ENCODE data around the gene TMBIM6. TPM values are rescaled to one million over a fixed set of nuclear protein-coding genes. Genes with fewer than 3 reads are reported as not detected.

The TMBIM6 gene
- total and polyA plus RNA-seq, 9 of the 15 experiments (the other 6 are each of a cell fraction or from before 2014, with no cell fraction given) = 147 to 1,288 (median 352) TPM

DNA sequence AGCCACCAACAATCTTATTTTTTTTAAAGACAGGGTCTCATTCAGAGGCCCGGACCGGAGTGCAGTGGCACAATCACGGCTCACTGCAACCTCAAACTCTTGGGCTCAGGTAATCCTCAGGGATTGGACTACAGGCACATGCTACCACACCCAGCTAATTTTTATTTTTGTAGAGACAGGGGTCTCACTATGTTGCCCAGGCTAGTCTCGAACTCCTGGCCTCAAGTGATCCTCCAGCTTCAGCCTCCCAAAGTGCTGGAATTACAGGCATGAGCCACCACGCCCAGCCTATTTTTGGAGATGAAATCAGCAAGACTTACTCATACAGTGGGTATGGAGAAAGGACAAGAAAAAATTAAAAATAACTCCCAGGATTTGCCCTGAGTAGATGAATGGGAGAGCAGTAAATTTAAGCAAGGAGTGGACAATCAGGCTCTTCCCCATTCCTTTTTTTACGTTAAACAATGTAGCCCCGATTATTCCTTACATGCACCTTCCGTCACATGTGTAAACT lies 47.4 kb upstream of the TMBIM6 start (continued):
- TF ChIP-seq, protein P1, sequence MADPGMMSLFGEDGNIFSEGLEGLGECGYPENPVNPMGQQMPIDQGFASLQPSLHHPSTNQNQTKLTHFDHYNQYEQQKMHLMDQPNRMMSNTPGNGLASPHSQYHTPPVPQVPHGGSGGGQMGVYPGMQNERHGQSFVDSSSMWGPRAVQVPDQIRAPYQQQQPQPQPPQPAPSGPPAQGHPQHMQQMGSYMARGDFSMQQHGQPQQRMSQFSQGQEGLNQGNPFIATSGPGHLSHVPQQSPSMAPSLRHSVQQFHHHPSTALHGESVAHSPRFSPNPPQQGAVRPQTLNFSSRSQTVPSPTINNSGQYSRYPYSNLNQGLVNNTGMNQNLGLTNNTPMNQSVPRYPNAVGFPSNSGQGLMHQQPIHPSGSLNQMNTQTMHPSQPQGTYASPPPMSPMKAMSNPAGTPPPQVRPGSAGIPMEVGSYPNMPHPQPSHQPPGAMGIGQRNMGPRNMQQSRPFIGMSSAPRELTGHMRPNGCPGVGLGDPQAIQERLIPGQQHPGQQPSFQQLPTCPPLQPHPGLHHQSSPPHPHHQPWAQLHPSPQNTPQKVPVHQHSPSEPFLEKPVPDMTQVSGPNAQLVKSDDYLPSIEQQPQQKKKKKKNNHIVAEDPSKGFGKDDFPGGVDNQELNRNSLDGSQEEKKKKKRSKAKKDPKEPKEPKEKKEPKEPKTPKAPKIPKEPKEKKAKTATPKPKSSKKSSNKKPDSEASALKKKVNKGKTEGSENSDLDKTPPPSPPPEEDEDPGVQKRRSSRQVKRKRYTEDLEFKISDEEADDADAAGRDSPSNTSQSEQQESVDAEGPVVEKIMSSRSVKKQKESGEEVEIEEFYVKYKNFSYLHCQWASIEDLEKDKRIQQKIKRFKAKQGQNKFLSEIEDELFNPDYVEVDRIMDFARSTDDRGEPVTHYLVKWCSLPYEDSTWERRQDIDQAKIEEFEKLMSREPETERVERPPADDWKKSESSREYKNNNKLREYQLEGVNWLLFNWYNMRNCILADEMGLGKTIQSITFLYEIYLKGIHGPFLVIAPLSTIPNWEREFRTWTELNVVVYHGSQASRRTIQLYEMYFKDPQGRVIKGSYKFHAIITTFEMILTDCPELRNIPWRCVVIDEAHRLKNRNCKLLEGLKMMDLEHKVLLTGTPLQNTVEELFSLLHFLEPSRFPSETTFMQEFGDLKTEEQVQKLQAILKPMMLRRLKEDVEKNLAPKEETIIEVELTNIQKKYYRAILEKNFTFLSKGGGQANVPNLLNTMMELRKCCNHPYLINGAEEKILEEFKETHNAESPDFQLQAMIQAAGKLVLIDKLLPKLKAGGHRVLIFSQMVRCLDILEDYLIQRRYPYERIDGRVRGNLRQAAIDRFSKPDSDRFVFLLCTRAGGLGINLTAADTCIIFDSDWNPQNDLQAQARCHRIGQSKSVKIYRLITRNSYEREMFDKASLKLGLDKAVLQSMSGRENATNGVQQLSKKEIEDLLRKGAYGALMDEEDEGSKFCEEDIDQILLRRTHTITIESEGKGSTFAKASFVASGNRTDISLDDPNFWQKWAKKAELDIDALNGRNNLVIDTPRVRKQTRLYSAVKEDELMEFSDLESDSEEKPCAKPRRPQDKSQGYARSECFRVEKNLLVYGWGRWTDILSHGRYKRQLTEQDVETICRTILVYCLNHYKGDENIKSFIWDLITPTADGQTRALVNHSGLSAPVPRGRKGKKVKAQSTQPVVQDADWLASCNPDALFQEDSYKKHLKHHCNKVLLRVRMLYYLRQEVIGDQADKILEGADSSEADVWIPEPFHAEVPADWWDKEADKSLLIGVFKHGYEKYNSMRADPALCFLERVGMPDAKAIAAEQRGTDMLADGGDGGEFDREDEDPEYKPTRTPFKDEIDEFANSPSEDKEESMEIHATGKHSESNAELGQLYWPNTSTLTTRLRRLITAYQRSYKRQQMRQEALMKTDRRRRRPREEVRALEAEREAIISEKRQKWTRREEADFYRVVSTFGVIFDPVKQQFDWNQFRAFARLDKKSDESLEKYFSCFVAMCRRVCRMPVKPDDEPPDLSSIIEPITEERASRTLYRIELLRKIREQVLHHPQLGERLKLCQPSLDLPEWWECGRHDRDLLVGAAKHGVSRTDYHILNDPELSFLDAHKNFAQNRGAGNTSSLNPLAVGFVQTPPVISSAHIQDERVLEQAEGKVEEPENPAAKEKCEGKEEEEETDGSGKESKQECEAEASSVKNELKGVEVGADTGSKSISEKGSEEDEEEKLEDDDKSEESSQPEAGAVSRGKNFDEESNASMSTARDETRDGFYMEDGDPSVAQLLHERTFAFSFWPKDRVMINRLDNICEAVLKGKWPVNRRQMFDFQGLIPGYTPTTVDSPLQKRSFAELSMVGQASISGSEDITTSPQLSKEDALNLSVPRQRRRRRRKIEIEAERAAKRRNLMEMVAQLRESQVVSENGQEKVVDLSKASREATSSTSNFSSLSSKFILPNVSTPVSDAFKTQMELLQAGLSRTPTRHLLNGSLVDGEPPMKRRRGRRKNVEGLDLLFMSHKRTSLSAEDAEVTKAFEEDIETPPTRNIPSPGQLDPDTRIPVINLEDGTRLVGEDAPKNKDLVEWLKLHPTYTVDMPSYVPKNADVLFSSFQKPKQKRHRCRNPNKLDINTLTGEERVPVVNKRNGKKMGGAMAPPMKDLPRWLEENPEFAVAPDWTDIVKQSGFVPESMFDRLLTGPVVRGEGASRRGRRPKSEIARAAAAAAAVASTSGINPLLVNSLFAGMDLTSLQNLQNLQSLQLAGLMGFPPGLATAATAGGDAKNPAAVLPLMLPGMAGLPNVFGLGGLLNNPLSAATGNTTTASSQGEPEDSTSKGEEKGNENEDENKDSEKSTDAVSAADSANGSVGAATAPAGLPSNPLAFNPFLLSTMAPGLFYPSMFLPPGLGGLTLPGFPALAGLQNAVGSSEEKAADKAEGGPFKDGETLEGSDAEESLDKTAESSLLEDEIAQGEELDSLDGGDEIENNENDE (IDR thresholded peaks at IDR 0.05; ENCODE audit: low read depth, low read length) = no peak
- TF ChIP-seq MEF2A (IDR thresholded peaks at IDR 0.05; ENCODE audit: control insufficient read depth, low read depth, low read length) (peak; percentile 35; the same call in 1 of the 2 replicates), ZNF324 (CRISPR knock-in tag; IDR thresholded peaks at IDR 0.05) (no peak)

All from K562 (cell line).